ENCODE results near the gene PRKAB1.
A peak's percentile ranks its signal among the peaks of the same experiment; 100 is the strongest.
"Not testable (repeated sequence)": the region's sequence is repeated elsewhere in the genome, so short reads cannot be mapped to it uniquely, and the experiment has no call there.

Gene PRKAB1

GRCh38 chr12:119667577-119668323, at the start of gene PRKAB1:
Gene PRKAB1 (plus strand): TSS chr12:119668133. CDS start chr12:119668245, 112 bp downstream.
- peak; percentile 93 for DNase-seq

GRCh38 chr12:119618328-119618896, 49.5 kb upstream of the PRKAB1 start:
- DNase-seq, result not testable (repeated sequence)

- no peak for DNase-seq
These were observed 47.4 kb upstream of the PRKAB1 start for GRCh38 chr12:119620490-119620889.

- DNase-seq, result no peak
These were observed 46.1 kb upstream of the PRKAB1 start for GRCh38 chr12:119621878-119622277.

GRCh38 chr12:119624966-119625365, 43.0 kb upstream of the PRKAB1 start:
- no peak for DNase-seq

- DNase-seq, result no peak
These were observed 40.8 kb upstream of the PRKAB1 start for GRCh38 chr12:119627019-119627643.

- DNase-seq, result no peak
These were observed 40.2 kb upstream of the PRKAB1 start for GRCh38 chr12:119627686-119628085.

GRCh38 chr12:119630223-119630780, 37.6 kb upstream of the PRKAB1 start:
- DNase-seq, result peak; percentile 18

- DNase-seq, result no peak
These were observed 36.9 kb upstream of the PRKAB1 start for GRCh38 chr12:119630962-119631550.

- DNase-seq, result no peak
These were observed 35.8 kb upstream of the PRKAB1 start for GRCh38 chr12:119631930-119632678.

GRCh38 chr12:119634743-119635142, 33.2 kb upstream of the PRKAB1 start:
- DNase-seq, result no peak

- no peak for DNase-seq
These were observed 24.9 kb upstream of the PRKAB1 start for GRCh38 chr12:119642986-119643385.

GRCh38 chr12:119644930-119645329, 23.0 kb upstream of the PRKAB1 start:
- no peak for DNase-seq

- DNase-seq, result no peak
These were observed 22.3 kb upstream of the PRKAB1 start for GRCh38 chr12:119645535-119646059.

GRCh38 chr12:119649202-119649808, 18.6 kb upstream of the PRKAB1 start:
- no peak for DNase-seq

- DNase-seq, result no peak
These were observed 15.3 kb upstream of the PRKAB1 start for GRCh38 chr12:119652665-119653064.

GRCh38 chr12:119657001-119657400, 10.9 kb upstream of the PRKAB1 start:
- not testable (repeated sequence) for DNase-seq

GRCh38 chr12:119658166-119658565, 9.8 kb upstream of the PRKAB1 start:
- not testable (repeated sequence) for DNase-seq

GRCh38 chr12:119659289-119659897, 8.5 kb upstream of the PRKAB1 start:
- DNase-seq, result peak; percentile 18

GRCh38 chr12:119660076-119660475, 7.9 kb upstream of the PRKAB1 start:
- no peak for DNase-seq

GRCh38 chr12:119661882-119662281, 6.1 kb upstream of the PRKAB1 start:
- no peak for DNase-seq

Measured in NCI-H446 treated with DMSO at 0.1 percent for 48 hours (cell line).